Mononuclear cell (primary cell): ENCODE data around the gene CASP7. TPM values are rescaled to one million over a fixed set of nuclear protein-coding genes. Genes with fewer than 3 reads are reported as not detected.

Experiments used
- H3K27me3 ChIP-seq: 2 replicates; pipeline ENCODE4 v1.6.0; 2011; ENCODE audit warnings: low read length, control low read depth; ENCODE audit not compliant: insufficient read depth
- H3K4me1 ChIP-seq: 2 replicates; pipeline ENCODE4 v1.5.1; 2011; ENCODE audit warnings: mild to moderate bottlenecking, low read length, control low read depth; ENCODE audit not compliant: insufficient read depth
- H3K4me3 ChIP-seq: 2 replicates; pipeline ENCODE4 v1.5.1; 2011; ENCODE audit warnings: mild to moderate bottlenecking, low read length, moderate library complexity
- H3K9me3 ChIP-seq: 2 replicates; pipeline ENCODE4 v1.5.1; 2011; ENCODE audit warnings: low read depth, mild to moderate bottlenecking, control low read depth, low read length
- total RNA-seq: library from RNA; depleted of rRNA; stranded (reverse); fragments of >200 nt; gene quantifications from one replicate; pipeline ENCODE4 v1.2.3, GENCODE V29; 2012

CASP7 gene
- total RNA-seq, 1 donor: 21.3 TPM

DNA sequence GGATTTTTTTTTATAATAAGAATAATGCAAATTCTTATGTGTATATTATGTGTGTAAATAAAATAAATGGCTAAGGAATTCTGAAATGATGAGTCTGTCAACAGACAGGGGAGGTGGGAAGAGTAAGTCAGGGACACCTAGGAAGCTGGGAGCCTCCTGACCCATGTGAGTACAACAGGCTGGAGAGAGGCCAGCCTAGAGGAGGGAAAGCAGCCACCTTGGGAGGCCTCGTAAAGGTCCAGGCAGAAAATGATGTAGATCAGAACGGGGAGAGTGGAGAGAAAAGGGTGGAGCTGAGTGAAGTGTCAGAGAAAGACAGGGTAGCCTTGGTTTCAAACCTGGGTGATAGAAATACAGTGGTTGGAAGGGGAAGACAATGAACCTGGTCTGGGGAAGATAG lies 22.8 kb upstream of the CASP7 start:
- Histone ChIP-seq H3K9me3 (no peaks in the 10 kb centered on the region), H3K4me1 (no peaks in the 10 kb centered on the region), H3K4me3 (no peak overlapping the region), H3K27me3 (peaks cover 6% of the 10 kb centered on the region)

DNA sequence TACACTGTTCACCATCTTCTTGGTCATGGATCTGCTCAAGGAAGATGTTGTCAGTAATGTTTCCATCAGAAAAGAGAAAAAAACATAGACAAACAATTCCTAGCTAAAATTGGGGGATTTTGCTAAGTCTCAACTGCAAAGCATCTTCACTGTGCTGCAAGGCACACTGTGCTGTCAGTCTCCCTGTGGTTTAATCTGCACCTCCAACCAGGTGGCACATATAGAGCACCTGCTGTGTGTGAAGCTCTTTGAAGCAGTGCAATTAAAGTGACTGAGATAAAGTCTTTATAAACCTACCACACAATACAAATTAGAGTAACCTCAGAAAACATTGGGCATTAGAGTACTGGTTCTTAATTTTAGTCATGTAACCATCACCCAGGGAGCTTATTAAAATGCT lies 22.2 kb upstream of the CASP7 start:
- Histone ChIP-seq H3K9me3 (no peaks in the 10 kb centered on the region), H3K27me3 (peaks cover 6% of the 10 kb centered on the region), H3K4me3 (no peak overlapping the region), H3K4me1 (no peaks in the 10 kb centered on the region)

DNA sequence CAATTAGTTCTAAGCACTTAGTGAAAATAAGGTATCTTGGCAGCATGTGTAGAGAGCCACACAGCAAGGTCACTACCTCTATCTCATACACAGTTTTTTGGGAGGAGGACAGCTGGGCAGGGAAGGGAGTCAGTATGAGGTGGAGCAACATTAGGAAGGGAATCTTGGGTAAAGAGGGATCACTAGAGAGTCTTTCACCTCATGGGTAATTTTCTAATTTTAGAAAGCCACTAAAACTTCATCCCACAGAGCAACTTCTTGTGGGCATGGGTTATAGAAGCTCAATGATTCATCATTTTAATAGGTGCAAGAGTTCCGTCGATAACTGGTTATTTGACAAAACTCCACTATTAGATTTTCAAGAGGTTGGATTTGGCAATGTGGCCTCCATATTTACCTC lies 18.4 kb upstream of the CASP7 start:
- H3K4me1 ChIP-seq: no peaks in the 10 kb centered on the region

DNA sequence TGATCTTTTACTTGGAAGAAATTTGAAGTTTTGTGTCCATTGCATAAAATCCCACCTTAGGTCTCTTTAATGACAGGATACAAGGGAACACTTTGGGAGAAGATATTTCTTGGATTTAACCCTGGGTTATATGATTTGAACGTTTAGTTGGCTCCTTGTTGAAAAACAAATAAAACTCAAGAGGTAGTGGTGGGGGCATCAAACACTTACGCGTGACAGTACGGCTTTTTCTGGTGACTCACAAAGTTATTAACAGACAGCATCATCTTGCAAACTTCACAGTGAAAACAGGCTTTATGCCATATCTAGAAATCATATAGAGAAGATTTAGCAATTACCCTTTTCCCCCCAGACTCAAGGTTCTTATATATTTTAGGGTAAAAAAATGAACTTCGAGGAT lies 16.6 kb upstream of the CASP7 start:
- peaks cover 6% of the 10 kb centered on the region for H3K27me3 ChIP-seq
- no peak overlapping the region for H3K4me3 ChIP-seq
- H3K9me3 ChIP-seq: no peaks in the 10 kb centered on the region
- no peaks in the 10 kb centered on the region for H3K4me1 ChIP-seq

More for the DNA sequence above, 18.4 kb upstream of the CASP7 start:
- no peaks in the 10 kb centered on the region for H3K9me3 ChIP-seq
- H3K27me3 ChIP-seq: peaks cover 6% of the 10 kb centered on the region
- no peak overlapping the region for H3K4me3 ChIP-seq

GRCh38 chr10:113663908-113664307 lies 15.8 kb upstream of the CASP7 start, which contains the start of gene NRAP:
NRAP (minus strand) TSS chr10:113664041; CDS start chr10:113663882, 159 bp downstream.
- Histone ChIP-seq H3K4me1 (no peaks in the 10 kb centered on the region), H3K27me3 (peaks cover 6% of the 10 kb centered on the region), H3K4me3 (no peak within 1 kb of the TSS), H3K9me3 (no peaks in the 10 kb centered on the region)

- H3K9me3 ChIP-seq: no peaks in the 10 kb centered on the region
- H3K4me3 ChIP-seq: no peak overlapping the region
- H3K4me1 ChIP-seq: no peaks in the 10 kb centered on the region
- H3K27me3 ChIP-seq: peaks cover 6% of the 10 kb centered on the region
These were observed 14.4 kb upstream of the CASP7 start for GRCh38 chr10:113665352-113665751.

DNA sequence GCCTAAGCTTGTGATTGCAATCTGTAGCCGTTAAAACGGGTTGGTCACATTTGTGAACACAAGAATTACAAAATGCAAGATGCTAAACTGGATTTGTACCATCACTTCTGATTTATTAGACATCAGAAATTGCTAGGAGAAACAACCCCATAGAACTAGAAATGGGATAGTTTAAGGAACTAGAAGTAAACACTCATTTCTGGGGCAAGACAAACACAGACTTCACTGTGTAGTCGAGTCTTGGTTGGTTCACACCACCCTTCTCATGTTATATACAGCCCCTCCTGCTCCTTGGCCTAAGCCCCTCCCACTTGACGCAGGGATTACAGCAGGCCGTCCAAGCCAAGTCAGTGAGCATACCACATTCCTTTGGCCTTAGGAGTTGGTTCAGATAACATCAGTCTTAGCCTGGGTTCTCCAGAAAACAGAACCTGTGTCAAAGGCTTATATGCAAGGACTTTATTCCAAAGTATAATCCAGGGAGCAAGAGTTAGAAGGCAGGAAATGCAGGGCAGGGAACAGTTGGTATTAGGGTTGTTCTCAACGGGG lies 13.8 kb upstream of the CASP7 start:
- no peaks in the 10 kb centered on the region for H3K9me3 ChIP-seq
- no peaks in the 10 kb centered on the region for H3K4me1 ChIP-seq
- H3K4me3 ChIP-seq: no peak overlapping the region
- peaks cover 6% of the 10 kb centered on the region for H3K27me3 ChIP-seq

DNA sequence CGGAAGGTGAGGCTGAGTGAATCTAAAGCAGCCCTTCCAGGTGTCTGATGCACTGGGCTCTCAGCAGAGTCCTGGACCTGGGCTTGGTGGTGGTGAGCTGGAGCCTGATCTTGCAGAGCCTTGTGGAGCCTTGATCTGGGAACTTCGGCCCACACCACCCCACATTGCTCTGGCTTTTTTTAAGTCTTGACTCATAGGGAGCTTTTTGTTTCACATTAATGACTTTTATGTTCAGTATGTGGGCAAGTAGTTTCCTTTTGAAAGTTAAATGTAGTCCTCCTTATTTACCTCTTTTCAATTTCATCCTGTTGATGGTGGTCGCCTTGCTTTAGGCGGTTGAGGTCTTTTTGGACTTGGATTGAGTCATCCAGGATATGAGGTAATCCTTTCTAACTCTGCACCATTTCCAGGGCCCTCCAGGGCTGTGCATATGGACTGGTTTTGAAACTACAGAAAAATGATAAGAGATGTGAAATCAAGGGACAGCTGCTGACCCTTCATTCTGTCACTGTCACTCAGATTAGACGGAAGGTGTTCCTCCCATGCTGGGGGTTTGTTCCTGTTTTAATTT lies 12.9 kb upstream of the CASP7 start:
- Histone ChIP-seq H3K27me3 (peaks cover under 1% of the 10 kb centered on the region), H3K9me3 (no peaks in the 10 kb centered on the region), H3K4me3 (no peak overlapping the region), H3K4me1 (no peaks in the 10 kb centered on the region)

GRCh38 chr10:113680190-113681111 lies 739 bp downstream of the CASP7 start:
- Histone ChIP-seq H3K9me3 (no peaks in the 10 kb centered on the region), H3K27me3 (no peaks in the 10 kb centered on the region), H3K4me1 (peaks cover 42% of the 10 kb centered on the region), H3K4me3 (peak overlapping the region; percentile 91)

DNA sequence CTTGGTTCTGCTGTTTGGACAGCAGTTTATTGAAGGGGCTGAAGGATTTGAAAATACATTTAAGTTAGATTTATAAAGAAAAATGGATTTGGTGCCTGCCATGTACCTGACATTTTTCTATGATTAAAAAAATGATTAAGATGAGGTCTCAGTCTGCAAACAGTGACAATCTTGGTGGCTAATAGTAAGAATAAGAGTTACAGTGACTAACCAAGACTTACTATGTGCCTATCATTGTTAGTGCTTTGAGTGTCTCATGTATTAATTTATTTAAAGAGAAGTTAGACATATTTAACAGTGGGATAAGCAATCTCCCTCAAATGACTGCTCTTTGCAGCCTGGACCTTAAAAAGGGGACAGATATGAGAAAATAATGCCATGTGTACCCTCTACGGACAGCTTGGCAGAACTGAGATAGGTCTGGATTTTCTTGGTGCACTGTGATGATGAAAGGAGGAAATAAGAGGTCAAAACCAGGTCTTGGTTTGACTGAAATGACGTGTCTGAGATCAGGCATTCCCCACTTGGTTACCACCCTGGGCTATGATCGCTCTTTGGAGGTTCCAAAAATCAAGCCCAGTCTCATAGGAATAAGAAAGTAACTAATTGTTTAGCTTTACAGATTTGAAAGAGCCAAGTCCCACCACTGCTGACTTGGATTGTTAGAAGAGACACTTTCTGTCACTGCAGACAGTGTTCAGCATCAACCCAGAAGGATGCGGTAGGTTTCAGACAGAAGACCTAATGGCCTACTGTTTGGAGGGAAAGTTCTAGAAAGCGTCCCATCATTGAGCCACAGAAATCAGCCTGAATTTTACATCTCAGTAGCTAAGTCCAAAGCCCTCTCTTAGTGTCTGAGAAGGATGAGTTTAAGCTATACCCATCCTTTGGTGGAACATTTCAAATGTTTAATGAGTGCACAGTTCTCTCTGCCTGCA lies 2.1 kb downstream of the CASP7 start:
- H3K4me1 ChIP-seq: peaks cover 42% of the 10 kb centered on the region
- H3K9me3 ChIP-seq: peaks cover 10% of the 10 kb centered on the region
- H3K27me3 ChIP-seq: no peaks in the 10 kb centered on the region
- H3K4me3 ChIP-seq: no peak overlapping the region

DNA sequence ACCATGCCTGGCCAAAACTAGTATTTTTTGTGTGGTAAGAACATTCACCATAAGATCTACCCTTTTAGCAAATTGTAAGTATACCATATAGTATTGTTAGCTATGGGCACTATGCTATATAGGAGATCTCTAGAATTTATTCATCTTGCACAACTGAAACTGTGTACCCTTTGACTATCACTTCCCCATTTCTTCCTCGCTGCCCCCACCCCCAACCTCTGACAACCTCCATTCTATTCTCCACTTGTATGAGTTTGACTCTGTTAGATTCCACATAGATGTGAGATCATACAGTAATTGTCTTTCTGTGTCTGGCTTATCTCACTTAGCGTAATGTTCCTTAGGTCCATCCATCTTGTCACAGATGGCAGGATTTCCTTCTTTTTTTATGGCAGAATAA lies 3.6 kb downstream of the CASP7 start:
- H3K4me1 ChIP-seq: peaks cover 42% of the 10 kb centered on the region
- H3K4me3 ChIP-seq: no peak overlapping the region
- H3K27me3 ChIP-seq: no peaks in the 10 kb centered on the region
- peaks cover 17% of the 10 kb centered on the region for H3K9me3 ChIP-seq

DNA sequence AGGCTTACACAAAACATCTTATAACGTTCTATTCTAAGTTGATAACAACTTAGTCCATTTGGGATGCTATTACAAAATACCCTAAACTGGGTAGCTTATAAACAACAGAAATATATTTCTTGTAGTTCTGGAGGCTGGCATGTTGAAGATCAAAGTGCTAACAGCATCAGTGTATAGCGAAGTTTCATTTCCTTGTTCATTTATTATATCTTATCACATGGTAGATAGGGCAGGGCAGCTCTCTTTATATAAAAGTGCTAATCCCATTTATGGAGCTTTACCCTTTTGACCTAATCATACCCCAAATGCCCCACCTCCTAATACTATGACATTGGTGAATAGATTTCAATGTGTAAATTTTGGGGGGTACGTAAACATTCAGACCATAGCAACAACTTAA lies 6.3 kb downstream of the CASP7 start:
- Histone ChIP-seq H3K9me3 (peaks cover 24% of the 10 kb centered on the region), H3K4me3 (no peak overlapping the region), H3K4me1 (peaks cover 24% of the 10 kb centered on the region), H3K27me3 (no peaks in the 10 kb centered on the region)

DNA sequence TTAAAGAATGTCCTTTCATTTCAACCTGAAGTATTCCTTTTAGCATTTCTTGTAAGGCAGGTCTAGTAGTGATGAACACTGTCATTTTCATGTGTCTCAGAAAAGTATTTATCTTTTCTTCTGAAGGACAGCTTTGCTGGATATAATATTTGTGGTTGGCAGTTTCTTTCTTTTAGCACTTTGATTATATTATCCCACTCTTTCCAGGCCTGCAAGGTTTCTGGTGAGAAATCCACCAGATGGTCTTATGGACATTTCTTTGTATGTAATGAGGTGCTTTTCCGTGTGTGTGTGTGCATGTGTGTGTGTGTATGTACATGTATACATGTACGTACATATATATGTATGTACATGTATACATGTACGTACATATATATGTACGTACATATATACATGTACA lies 7.3 kb downstream of the CASP7 start:
- Histone ChIP-seq H3K27me3 (no peaks in the 10 kb centered on the region), H3K9me3 (peaks cover 24% of the 10 kb centered on the region), H3K4me3 (no peak overlapping the region)

DNA sequence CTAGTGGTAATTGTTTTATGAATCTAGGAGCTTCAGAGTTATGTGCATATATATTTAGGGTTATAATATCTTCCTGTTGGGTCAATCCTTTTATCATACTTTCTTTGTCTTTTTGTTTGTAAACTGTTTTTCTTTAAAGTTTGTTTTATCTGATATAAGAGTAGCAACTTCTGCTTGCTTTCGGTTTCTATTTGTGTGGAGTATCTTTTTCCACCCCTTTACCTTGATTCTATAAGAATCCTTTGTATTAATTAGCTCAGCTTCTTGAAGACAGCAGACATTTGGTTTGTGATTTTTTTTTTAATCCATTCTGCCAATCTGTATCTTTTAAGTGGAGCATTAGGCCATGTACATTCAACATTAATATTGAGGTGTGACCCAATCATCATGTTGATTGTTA lies 9.3 kb downstream of the CASP7 start:
- no peak overlapping the region for H3K4me3 ChIP-seq
- no peaks in the 10 kb centered on the region for H3K27me3 ChIP-seq
- H3K4me1 ChIP-seq: no peaks in the 10 kb centered on the region
- H3K9me3 ChIP-seq: peaks cover 37% of the 10 kb centered on the region

More for the DNA sequence above, 7.3 kb downstream of the CASP7 start:
- H3K4me1 ChIP-seq: peaks cover 14% of the 10 kb centered on the region
